ENCODE results near the gene EIF1.

GRCh38 chr17:41647940-41648410 lies 40.7 kb upstream of the EIF1 start:
- TF ChIP-seq CTCF (IDR thresholded peaks at IDR 0.05) (peak; percentile 84), EZH2 (IDR thresholded peaks at IDR 0.05; ENCODE audit: borderline replicate concordance, insufficient read depth, low read depth, low read length, poor library complexity, severe bottlenecking) (no peak)

All from B cell (primary cell).